HL-60 (cell line): Measurements from ENCODE around the gene MPPED1.

Source experiments
- POLR2AphosphoS5 ChIP-seq: IDR thresholded peaks from 2 replicates; pipeline ENCODE4 v1.6.1; 2012; ENCODE audit warnings: low read depth
- TF ChIP-seq, protein P1 (sequence below): IDR thresholded peaks from one replicate; pipeline ENCODE4 v1.5.1; 2011; ENCODE audit warnings: low read length, control low read depth, inconsistent platforms; ENCODE audit not compliant: insufficient read depth
- TF ChIP-seq, protein P2 (sequence below): IDR thresholded peaks from 2 replicates; pipeline ENCODE4 v1.6.1; 2012; ENCODE audit warnings: low read depth; ENCODE audit not compliant: insufficient replicate concordance

DNA sequence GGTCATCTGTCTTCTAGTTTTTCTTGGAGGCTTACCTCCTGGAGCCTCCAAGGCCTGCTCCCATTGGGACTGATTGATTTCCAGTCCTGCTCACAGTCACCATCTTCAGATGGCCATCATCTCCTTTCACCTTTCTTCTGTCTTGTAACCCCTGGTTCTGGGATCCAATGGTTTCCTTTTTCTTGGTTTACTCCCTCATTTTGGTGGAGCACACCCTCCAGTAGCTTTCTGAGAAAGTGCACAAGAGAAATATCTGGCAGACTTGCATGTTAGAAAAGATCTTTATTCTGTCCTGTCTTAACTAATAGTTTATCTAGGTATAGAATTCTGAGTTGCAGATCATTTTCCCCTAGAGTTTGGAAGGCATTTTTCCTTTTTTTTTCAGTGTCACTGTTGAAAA lies 50.9 kb downstream of the MPPED1 start:
- TF ChIP-seq, protein P1, sequence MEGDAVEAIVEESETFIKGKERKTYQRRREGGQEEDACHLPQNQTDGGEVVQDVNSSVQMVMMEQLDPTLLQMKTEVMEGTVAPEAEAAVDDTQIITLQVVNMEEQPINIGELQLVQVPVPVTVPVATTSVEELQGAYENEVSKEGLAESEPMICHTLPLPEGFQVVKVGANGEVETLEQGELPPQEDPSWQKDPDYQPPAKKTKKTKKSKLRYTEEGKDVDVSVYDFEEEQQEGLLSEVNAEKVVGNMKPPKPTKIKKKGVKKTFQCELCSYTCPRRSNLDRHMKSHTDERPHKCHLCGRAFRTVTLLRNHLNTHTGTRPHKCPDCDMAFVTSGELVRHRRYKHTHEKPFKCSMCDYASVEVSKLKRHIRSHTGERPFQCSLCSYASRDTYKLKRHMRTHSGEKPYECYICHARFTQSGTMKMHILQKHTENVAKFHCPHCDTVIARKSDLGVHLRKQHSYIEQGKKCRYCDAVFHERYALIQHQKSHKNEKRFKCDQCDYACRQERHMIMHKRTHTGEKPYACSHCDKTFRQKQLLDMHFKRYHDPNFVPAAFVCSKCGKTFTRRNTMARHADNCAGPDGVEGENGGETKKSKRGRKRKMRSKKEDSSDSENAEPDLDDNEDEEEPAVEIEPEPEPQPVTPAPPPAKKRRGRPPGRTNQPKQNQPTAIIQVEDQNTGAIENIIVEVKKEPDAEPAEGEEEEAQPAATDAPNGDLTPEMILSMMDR: no peak
- no peak for TF ChIP-seq POLR2AphosphoS5
- TF ChIP-seq, protein P2, sequence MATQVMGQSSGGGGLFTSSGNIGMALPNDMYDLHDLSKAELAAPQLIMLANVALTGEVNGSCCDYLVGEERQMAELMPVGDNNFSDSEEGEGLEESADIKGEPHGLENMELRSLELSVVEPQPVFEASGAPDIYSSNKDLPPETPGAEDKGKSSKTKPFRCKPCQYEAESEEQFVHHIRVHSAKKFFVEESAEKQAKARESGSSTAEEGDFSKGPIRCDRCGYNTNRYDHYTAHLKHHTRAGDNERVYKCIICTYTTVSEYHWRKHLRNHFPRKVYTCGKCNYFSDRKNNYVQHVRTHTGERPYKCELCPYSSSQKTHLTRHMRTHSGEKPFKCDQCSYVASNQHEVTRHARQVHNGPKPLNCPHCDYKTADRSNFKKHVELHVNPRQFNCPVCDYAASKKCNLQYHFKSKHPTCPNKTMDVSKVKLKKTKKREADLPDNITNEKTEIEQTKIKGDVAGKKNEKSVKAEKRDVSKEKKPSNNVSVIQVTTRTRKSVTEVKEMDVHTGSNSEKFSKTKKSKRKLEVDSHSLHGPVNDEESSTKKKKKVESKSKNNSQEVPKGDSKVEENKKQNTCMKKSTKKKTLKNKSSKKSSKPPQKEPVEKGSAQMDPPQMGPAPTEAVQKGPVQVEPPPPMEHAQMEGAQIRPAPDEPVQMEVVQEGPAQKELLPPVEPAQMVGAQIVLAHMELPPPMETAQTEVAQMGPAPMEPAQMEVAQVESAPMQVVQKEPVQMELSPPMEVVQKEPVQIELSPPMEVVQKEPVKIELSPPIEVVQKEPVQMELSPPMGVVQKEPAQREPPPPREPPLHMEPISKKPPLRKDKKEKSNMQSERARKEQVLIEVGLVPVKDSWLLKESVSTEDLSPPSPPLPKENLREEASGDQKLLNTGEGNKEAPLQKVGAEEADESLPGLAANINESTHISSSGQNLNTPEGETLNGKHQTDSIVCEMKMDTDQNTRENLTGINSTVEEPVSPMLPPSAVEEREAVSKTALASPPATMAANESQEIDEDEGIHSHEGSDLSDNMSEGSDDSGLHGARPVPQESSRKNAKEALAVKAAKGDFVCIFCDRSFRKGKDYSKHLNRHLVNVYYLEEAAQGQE: no peak
